ENCODE data around the gene LIPA.
"Not testable (repeated sequence)": the region's sequence is repeated elsewhere in the genome, so short reads cannot be mapped to it uniquely, and the experiment has no call there.

The LIPA gene

DNA sequence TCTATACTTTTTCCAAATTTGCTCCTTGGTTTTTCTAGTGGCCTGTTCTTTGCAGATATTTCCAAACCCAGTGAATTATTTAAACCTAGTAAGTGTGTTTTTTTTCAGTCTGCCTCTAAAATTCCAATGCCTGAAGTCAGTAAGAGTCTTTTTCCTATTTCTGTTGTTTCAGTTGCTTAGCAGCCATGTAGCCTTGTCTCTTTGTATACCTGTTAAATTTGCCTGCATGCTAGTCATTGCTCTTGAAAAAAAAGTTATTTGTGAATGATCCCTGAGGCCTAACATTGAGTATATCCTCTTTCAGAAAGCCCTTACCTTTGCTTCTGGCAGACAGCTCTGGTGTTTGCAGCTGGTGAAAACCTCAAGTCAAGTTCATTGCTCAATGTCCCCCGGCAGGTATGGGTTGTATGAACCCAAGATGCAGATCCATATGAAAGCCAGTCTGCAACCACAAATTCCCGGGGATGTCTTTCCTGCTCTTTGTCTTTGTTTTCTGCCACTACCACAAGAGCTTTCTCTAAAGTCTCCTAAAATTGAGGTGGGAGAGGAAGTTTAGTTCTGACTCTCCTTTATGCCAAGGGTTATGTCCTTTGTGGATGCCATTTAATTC lies 80.2 kb downstream of the LIPA start:
- TF ChIP-seq, protein P1, sequence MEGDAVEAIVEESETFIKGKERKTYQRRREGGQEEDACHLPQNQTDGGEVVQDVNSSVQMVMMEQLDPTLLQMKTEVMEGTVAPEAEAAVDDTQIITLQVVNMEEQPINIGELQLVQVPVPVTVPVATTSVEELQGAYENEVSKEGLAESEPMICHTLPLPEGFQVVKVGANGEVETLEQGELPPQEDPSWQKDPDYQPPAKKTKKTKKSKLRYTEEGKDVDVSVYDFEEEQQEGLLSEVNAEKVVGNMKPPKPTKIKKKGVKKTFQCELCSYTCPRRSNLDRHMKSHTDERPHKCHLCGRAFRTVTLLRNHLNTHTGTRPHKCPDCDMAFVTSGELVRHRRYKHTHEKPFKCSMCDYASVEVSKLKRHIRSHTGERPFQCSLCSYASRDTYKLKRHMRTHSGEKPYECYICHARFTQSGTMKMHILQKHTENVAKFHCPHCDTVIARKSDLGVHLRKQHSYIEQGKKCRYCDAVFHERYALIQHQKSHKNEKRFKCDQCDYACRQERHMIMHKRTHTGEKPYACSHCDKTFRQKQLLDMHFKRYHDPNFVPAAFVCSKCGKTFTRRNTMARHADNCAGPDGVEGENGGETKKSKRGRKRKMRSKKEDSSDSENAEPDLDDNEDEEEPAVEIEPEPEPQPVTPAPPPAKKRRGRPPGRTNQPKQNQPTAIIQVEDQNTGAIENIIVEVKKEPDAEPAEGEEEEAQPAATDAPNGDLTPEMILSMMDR (IDR thresholded peaks at IDR 0.05; ENCODE audit: low read depth, low read length) = no peak
- no peak overlapping the region for H3K4me3 ChIP-seq (replicated peaks in 1 of 2; ENCODE audit: low read depth in 2 of 2, low read length in 2 of 2)
- peak in 1 of 2 donors; percentile 22 for DNase-seq (ENCODE audit: low read depth in 2 of 2)

DNA sequence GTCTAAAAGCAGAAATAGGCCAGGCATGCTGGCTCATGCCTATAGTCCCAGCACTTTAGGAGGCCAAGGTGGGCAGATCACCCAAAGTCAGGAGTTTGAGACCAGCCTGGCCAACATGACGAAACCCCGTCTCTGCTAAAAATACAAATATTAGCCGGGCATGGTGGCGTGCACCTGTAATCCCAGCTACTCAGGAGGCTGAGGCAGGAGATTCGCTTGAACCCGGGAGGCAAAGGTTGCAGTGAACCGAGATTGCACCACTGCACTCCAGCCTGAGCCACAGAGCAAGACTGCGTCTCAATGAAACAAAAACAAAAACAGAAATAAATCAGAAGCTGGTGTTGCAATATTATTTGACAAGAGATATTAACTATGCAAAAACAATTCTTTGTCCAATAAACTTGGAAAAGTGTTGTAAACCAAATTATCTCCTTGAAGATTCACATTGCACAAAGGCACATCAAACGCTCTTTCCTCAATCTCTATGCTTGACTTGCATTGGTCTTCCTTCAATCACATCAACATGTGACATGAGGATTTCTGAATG lies 83.1 kb downstream of the LIPA start:
- DNase-seq (ENCODE audit: low read depth in 2 of 2); H3K4me3 ChIP-seq (replicated peaks in 1 of 2; ENCODE audit: low read depth in 2 of 2, low read length in 2 of 2): not testable (repeated sequence)

DNA sequence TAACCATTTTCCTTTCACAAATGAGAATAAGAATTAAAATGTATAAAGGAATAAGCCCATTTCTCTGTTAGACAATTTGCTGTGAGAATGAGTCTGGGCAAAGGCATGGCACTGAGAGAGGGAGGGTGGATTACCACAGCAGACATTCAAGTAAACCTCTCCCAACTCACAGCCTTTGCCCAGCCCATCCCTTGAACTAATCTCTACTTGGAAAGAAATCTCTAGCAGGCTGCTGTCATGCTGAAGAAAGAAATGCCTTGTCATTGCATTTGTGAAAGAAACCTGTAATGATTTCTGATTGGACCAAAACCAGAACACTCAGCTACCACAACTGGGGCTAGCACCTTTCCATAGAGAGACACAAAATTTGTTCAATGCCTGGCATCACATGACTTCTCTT lies 83.7 kb downstream of the LIPA start:
- TF ChIP-seq, protein P1 (IDR thresholded peaks at IDR 0.05; ENCODE audit: low read depth, low read length) = no peak
- no peak overlapping the region for H3K4me3 ChIP-seq (replicated peaks in 1 of 2; ENCODE audit: low read depth in 2 of 2, low read length in 2 of 2)
- DNase-seq (ENCODE audit: low read depth in 2 of 2) = no peak

DNA sequence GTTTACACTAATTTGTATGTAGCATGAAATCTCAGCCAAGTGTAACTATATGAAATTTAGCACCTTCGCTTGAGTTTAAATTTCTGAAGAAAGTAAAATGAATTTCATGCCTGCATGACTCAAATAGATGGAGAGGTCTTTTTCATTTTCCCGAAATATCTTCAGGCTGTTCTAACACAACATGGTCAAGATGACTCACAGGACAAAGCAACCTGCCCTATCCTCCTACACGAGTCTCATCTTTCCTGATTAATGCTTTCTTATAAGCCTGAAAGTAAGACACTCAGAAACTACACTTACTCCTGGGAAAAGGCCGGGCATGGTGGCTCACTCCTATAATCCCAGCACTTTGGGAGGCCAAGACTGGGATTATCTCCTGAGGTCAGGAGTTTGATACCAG lies 85.7 kb downstream of the LIPA start:
- peak in 1 of 2 donors; percentile 54 for DNase-seq (ENCODE audit: low read depth in 2 of 2)
- no peak overlapping the region for H3K4me3 ChIP-seq (replicated peaks in 1 of 2; ENCODE audit: low read depth in 2 of 2, low read length in 2 of 2)
- TF ChIP-seq, protein P1 (IDR thresholded peaks at IDR 0.05; ENCODE audit: low read depth, low read length) = no peak

DNA sequence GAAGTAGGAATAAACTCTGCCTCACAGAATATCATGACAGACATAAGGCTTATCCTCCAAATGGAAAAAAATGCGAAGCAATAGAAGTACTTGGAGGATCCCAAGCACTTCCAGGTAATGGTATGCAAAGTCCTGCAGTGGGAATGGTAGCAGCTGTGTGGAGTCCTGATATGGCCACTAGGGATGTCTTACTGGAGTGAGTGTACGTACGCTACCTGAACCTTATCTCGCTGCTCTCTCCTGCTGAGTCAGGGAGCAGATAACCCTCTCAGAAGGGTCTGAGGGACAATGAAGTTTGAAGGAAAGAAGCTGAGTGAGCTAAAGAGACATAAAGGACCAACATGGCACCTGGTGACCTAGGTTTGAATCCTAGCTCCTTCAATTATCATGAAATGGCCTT lies 86.7 kb downstream of the LIPA start:
- DNase-seq (ENCODE audit: low read depth in 2 of 2) = no peak
- H3K4me3 ChIP-seq (replicated peaks in 1 of 2; ENCODE audit: low read depth in 2 of 2, low read length in 2 of 2) = no peak overlapping the region
- TF ChIP-seq, protein P1 (IDR thresholded peaks at IDR 0.05; ENCODE audit: low read depth, low read length) = no peak

DNA sequence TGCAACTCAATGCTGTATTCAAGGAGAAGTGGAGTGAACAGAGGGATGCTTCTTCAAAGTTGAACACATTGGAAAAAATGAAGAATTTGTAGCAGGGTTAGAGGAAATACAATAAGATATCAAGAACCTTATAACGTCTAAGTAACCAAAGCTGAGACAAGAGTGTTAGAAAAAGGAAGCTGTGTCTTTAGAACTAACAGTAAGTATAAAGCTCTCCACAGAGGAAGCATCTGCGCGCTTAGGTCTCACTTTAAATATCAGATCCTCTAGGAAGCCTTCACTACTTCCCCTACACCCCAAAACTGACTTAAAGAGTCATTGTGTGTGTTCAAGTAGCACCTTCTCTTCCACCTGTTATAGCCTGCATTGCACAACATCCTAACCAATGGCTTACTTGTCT lies 87.5 kb downstream of the LIPA start:
- H3K4me3 ChIP-seq (replicated peaks in 1 of 2; ENCODE audit: low read depth in 2 of 2, low read length in 2 of 2) = no peak overlapping the region
- DNase-seq (ENCODE audit: low read depth in 2 of 2) = no peak
- TF ChIP-seq, protein P1 (IDR thresholded peaks at IDR 0.05; ENCODE audit: low read depth, low read length) = no peak
